Endothelial cell (in vitro differentiated cells): ENCODE results near the gene ZFP36. TPM values are rescaled to one million over a fixed set of nuclear protein-coding genes. Genes with fewer than 3 reads are reported as not detected.
A peak's percentile ranks its signal among the peaks of the same experiment; 100 is the strongest.
"Not testable (repeated sequence)": the region's sequence is repeated elsewhere in the genome, so short reads cannot be mapped to it uniquely, and the experiment has no call there.

Source experiments
- DNase-seq: peaks from one replicate; pipeline ENCODE4 v3.0.0; 2021; ENCODE audit warnings: low spot score
- H3K27ac Mint-ChIP-seq: one replicate; pipeline ENCODE4 v1.8.0; 2021; ENCODE audit warnings: mixed read lengths, inconsistent platforms; ENCODE audit not compliant: unreplicated experiment
- H3K27me3 Mint-ChIP-seq: one replicate; pipeline ENCODE4 v1.8.0; 2021; ENCODE audit warnings: mild to moderate bottlenecking, moderate library complexity, mixed read lengths, inconsistent platforms; ENCODE audit not compliant: unreplicated experiment
- H3K36me3 Mint-ChIP-seq: one replicate; pipeline ENCODE4 v1.8.0; 2021; ENCODE audit warnings: mild to moderate bottlenecking, low read depth, mixed read lengths, inconsistent platforms; ENCODE audit not compliant: unreplicated experiment
- H3K4me1 Mint-ChIP-seq: one replicate; pipeline ENCODE4 v1.8.0; 2021; ENCODE audit warnings: mild to moderate bottlenecking, mixed read lengths, inconsistent platforms; ENCODE audit not compliant: unreplicated experiment
- H3K4me3 Mint-ChIP-seq: one replicate; pipeline ENCODE4 v1.8.0; 2021; ENCODE audit warnings: mild to moderate bottlenecking, mixed read lengths, inconsistent platforms; ENCODE audit not compliant: unreplicated experiment
- H3K9me3 Mint-ChIP-seq: one replicate; pipeline ENCODE4 v1.8.0; 2021; ENCODE audit warnings: mixed read lengths, inconsistent platforms; ENCODE audit not compliant: unreplicated experiment
- total RNA-seq: library from RNA; stranded (reverse); fragmentation: NEBNext Ultra II Directional; extraction: Animal tissue kit (Norgen Biotek cat#: 25700); gene quantifications from one replicate; pipeline ENCODE4 v1.2.1, GENCODE V29; 2021; ENCODE audit not compliant: unreplicated experiment
- TF ChIP-seq, protein P1 (sequence below): fragments of 200-600 bp; sonication (generic); IDR thresholded peaks from one replicate; pipeline ENCODE4 v1.5.0; 2021; ENCODE audit warnings: antibody characterized with exemption; ENCODE audit not compliant: unreplicated experiment

ZFP36 gene
- total RNA-seq, 1 donor from 2014 or later: 10.2 TPM

DNA sequence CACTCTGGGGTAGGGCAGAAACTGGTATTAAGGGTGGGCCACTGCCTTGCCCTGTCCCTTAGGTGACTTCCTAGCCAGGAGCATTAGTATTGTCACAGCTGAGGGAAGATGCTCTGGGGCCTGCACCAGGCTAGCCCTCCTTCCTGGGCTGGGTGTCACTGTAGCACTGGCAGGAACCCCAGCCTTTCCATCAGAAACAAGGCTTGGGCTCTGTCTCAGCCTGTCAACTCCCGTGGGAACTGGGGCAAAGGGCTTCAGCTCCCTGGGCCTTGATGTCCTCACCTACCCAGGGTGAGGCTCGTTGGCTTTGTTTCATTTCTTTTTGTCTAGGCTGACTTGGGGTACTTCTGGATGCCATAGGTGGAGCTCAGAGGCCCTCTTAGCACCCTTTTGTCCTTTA is 33.7 kb upstream of the ZFP36 start:
- peaks cover 7% of the 10 kb centered on the region for H3K4me1 Mint-ChIP-seq
- H3K4me3 Mint-ChIP-seq: no peak overlapping the region
- no peak for DNase-seq
- no peak overlapping the region for H3K27ac Mint-ChIP-seq
- peaks cover 21% of the 10 kb centered on the region for H3K27me3 Mint-ChIP-seq
- peaks cover 53% of the 10 kb centered on the region for H3K36me3 Mint-ChIP-seq
- TF ChIP-seq, protein P1, sequence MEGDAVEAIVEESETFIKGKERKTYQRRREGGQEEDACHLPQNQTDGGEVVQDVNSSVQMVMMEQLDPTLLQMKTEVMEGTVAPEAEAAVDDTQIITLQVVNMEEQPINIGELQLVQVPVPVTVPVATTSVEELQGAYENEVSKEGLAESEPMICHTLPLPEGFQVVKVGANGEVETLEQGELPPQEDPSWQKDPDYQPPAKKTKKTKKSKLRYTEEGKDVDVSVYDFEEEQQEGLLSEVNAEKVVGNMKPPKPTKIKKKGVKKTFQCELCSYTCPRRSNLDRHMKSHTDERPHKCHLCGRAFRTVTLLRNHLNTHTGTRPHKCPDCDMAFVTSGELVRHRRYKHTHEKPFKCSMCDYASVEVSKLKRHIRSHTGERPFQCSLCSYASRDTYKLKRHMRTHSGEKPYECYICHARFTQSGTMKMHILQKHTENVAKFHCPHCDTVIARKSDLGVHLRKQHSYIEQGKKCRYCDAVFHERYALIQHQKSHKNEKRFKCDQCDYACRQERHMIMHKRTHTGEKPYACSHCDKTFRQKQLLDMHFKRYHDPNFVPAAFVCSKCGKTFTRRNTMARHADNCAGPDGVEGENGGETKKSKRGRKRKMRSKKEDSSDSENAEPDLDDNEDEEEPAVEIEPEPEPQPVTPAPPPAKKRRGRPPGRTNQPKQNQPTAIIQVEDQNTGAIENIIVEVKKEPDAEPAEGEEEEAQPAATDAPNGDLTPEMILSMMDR: no peak
- no peaks in the 10 kb centered on the region for H3K9me3 Mint-ChIP-seq

DNA sequence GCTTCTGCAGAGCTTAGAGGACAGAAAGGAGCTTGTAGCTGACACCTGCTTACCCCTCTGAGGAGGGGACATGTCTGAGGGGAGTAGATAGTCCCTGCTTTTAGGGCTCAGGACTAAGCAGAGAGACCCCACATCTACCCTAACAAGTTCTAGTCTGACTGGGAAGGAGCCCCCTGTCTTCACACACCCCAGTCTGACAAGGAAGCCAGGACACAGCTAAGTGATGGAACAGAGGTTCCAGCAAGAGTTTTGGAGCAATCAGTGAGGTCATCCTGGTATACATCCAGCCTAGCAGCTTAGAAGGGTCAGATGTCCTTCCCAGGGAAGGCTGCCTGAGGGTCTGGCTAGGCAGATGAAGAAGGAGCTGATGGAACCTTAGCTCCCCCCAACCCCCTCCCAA is 30.7 kb upstream of the ZFP36 start:
- H3K4me3 Mint-ChIP-seq: no peak overlapping the region
- H3K27me3 Mint-ChIP-seq: peaks cover 20% of the 10 kb centered on the region
- H3K27ac Mint-ChIP-seq: no peak overlapping the region
- H3K4me1 Mint-ChIP-seq: peaks cover 7% of the 10 kb centered on the region
- TF ChIP-seq, protein P1: no peak
- DNase-seq: no peak
- no peaks in the 10 kb centered on the region for H3K9me3 Mint-ChIP-seq
- peaks cover 60% of the 10 kb centered on the region for H3K36me3 Mint-ChIP-seq

DNA sequence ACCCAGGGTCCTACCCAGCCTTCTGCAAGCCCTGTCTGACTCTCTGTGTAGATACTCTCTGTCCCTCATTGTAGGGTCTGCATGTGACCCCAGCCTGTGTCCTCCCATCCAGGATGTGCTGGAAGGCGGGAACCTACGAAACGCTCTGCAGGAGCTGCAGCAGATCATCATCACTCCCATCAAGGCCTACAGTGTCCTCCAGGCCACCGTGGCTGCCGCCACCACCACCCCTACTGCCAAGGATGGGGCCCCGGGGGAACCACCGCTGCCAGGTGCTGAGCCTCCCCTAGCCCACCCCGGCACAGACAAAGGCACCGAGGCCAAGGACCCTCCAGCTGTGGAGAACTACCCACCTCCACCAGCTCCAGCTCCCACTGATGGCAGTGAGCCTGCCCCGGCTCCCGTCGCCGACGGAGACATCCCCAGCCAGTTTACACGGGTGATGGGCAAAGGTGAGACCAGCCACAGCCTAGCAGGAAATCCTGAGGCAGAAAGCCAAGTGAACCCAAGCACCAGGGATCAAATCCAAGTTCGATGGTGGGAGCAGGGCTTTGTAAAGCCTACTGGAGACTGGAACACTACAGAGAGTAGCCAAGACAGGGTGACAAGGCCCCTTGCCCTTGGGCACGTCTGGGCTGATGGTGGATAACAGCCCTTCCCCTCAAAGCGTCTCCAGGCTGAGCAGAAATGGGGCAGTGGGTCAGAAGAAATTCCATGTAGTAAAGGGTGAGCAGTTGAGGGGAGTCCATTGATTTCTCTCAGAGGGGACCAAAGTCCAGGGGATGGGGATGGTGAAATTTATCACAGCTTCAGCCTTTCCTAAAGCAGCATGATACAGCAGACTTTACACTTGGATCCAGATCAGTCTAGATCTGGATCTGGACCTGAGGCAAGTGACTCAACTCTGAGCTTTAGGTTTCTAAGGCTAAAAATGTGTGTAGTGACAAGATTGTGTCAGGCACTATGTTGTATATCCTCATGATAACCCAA is 29.0 kb upstream of the ZFP36 start:
- TF ChIP-seq, protein P1: no peak
- Mint-ChIP-seq H3K4me1 (no peaks in the 10 kb centered on the region), H3K36me3 (peaks cover 61% of the 10 kb centered on the region), H3K27me3 (peaks cover 23% of the 10 kb centered on the region), H3K9me3 (no peaks in the 10 kb centered on the region), H3K4me3 (no peak overlapping the region), H3K27ac (no peak overlapping the region)
- no peak for DNase-seq

DNA sequence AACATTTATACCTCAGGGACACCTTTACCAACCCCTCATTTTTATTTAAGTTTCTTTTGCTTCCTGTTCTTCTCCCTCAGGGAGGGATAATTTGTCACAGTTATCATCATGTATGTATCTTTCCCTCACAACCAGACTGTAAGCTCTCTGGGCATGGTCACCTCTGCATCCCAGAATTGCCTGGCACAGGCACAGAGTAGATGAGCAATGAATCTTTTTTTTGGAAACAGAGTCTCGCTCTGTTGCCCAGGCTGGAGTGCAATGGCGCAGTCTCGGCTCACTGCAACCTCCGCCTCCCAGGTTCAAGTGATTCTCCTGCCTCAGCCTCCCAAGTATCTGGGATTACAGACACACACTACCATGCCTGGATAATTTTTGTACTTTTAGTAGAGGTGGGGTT is 27.3 kb upstream of the ZFP36 start:
- not testable (repeated sequence) for H3K4me1 Mint-ChIP-seq, H3K27ac Mint-ChIP-seq, H3K9me3 Mint-ChIP-seq, DNase-seq
- Mint-ChIP-seq H3K36me3 (peaks cover 67% of the 10 kb centered on the region), H3K4me3 (peak overlapping the region; percentile 71), H3K27me3 (peaks cover 24% of the 10 kb centered on the region)

DNA sequence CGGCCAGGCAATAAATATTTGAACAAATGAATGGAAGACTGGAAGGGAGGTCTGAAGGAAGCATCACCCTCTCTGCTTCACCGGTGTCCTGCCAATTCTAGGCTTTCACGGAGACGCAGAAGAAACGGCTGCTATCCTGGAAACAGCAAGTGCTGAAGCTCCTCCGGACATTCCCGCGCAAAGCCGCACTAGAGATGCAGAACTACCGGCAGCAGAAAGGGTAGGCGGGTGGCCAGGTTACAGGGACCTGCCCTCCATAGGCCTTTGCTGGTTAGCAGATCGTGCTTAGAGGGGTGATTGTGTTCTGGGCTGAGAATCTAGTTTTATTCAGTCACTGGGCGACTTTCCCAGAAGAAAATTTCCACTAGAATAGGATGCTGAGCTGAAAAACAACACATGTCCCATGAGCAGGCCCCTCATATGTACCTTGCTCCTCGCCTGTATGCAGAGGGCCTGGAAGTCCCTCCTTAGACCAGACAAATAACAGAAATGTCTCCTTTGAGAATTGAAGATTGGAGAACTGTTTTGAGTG is 26.7 kb upstream of the ZFP36 start:
- DNase-seq: no peak
- Mint-ChIP-seq H3K4me1 (no peaks in the 10 kb centered on the region), H3K27ac (no peak overlapping the region), H3K4me3 (peak overlapping the region; percentile 28), H3K36me3 (peaks cover 65% of the 10 kb centered on the region), H3K9me3 (no peaks in the 10 kb centered on the region), H3K27me3 (peaks cover 21% of the 10 kb centered on the region)
- TF ChIP-seq, protein P1: no peak
